Tibial artery (tissue), 4 donors: ENCODE results near the gene MED17.

Experiments used
- DNase-seq, 2 donors: peaks; one replicate each; pipeline ENCODE4 v3.0.0-alpha.2; 2019
- H3K27ac ChIP-seq, 2 donors: fragments of 200-600 bp; sonication (generic) in 1 of 2; 1 replicate in 1 of 2; 2 replicates in 1 of 2; pipeline ENCODE4 v1.5.1; 2018 to 2019; ENCODE audit warnings: mild to moderate bottlenecking in 1 of 2
- H3K27me3 ChIP-seq, 2 donors: fragments of 200-600 bp; sonication (generic) in 1 of 2; one replicate each; pipeline versions ENCODE4 v1.5.1 to v1.6.0; 2016 to 2019
- H3K36me3 ChIP-seq, 3 donors: fragments of 200-600 bp; sonication (generic) in 2 of 3; one replicate each; pipeline ENCODE4 v1.5.1; 2016 to 2019; ENCODE audit warnings: mild to moderate bottlenecking in 2 of 3
- H3K4me1 ChIP-seq, 4 donors: fragments of 200-600 bp; sonication (generic) in 2 of 4; 1 replicate in 3 of 4; 2 replicates in 1 of 4; pipeline ENCODE4 v1.5.1; 2016 to 2019
- H3K4me3 ChIP-seq, 2 donors: fragments of 200-600 bp; sonication (generic) in 1 of 2; 1 replicate in 1 of 2; 2 replicates in 1 of 2; pipeline ENCODE4 v1.5.1; 2018 to 2019; ENCODE audit warnings: mild to moderate bottlenecking in 2 of 2
- H3K9me3 ChIP-seq, 3 donors: fragments of 200-600 bp; sonication (generic) in 1 of 3; one replicate each; pipeline ENCODE4 v1.5.1; 2016 to 2019
- CTCF ChIP-seq, 2 experiments: fragments of 200-600 bp in 1 of 2; fragments of 450-650 bp in 1 of 2; IDR thresholded peaks; one replicate each; pipeline ENCODE4 v1.5.1; 2017 to 2019; ENCODE audit warnings: antibody characterized with exemption in 2 of 2, mild to moderate bottlenecking in 1 of 2, moderate library complexity in 1 of 2
- intact Hi-C: fragments of 100-400 bp; cut with DNase I; formaldehyde crosslinking; loops from one replicate; pipeline ENCODE4 v1.15.0; 2023; ENCODE audit warnings: low total_unique reads

Gene MED17

GRCh38 chr11:93831343-93832127 is 47.5 kb downstream of the MED17 start:
- H3K9me3 ChIP-seq, result no peaks in the 10 kb centered on the region
- no peaks in the 10 kb centered on the region for H3K27me3 ChIP-seq
- intact Hi-C loops, result no loop called here
- H3K4me3 ChIP-seq, result no peak overlapping the region
- no peak for TF ChIP-seq CTCF (IDR thresholded peaks at IDR 0.05)
- no peaks in the 10 kb centered on the region for H3K36me3 ChIP-seq
- no peaks in the 10 kb centered on the region for H3K4me1 ChIP-seq
- no peak overlapping the region for H3K27ac ChIP-seq
- DNase-seq, result no peak

GRCh38 chr11:93832780-93833179 is 48.7 kb downstream of the MED17 start:
- Histone ChIP-seq H3K27ac (no peak overlapping the region), H3K4me3 (no peak overlapping the region), H3K4me1 (no peaks in the 10 kb centered on the region), H3K27me3 (no peaks in the 10 kb centered on the region), H3K36me3 (no peaks in the 10 kb centered on the region), H3K9me3 (no peaks in the 10 kb centered on the region)
- no peak for TF ChIP-seq CTCF (IDR thresholded peaks at IDR 0.05)
- intact Hi-C loops, result no loop called here
- no peak for DNase-seq

- no peaks in the 10 kb centered on the region for H3K27me3 ChIP-seq
- intact Hi-C loops, result no loop called here
- H3K4me3 ChIP-seq, result no peak overlapping the region
- H3K4me1 ChIP-seq, result no peaks in the 10 kb centered on the region
- DNase-seq, result no peak
- no peaks in the 10 kb centered on the region for H3K36me3 ChIP-seq
- no peak overlapping the region for H3K27ac ChIP-seq
- no peaks in the 10 kb centered on the region for H3K9me3 ChIP-seq
- no peak for TF ChIP-seq CTCF (IDR thresholded peaks at IDR 0.05)
These were observed 54.9 kb downstream of the MED17 start for GRCh38 chr11:93838967-93839366.

- no peaks in the 10 kb centered on the region for H3K36me3 ChIP-seq
- intact Hi-C loops, result no loop called here
- no peaks in the 10 kb centered on the region for H3K4me1 ChIP-seq
- TF ChIP-seq CTCF (IDR thresholded peaks at IDR 0.05), result no peak
- no peaks in the 10 kb centered on the region for H3K9me3 ChIP-seq
- no peak overlapping the region for H3K27ac ChIP-seq
- H3K4me3 ChIP-seq, result no peak overlapping the region
- H3K27me3 ChIP-seq, result no peaks in the 10 kb centered on the region
- no peak for DNase-seq
These were observed 56.1 kb downstream of the MED17 start for GRCh38 chr11:93840180-93840579.

- Histone ChIP-seq H3K9me3 (no peaks in the 10 kb centered on the region), H3K27me3 (no peaks in the 10 kb centered on the region), H3K27ac (no peak overlapping the region), H3K4me3 (no peak overlapping the region), H3K4me1 (no peaks in the 10 kb centered on the region), H3K36me3 (no peaks in the 10 kb centered on the region)
- no peak for DNase-seq
- intact Hi-C loops, result no loop called here
- TF ChIP-seq CTCF (IDR thresholded peaks at IDR 0.05), result no peak
These were observed 56.9 kb downstream of the MED17 start for GRCh38 chr11:93840981-93841380.
